HG02884 (cell line): ENCODE results near the gene SQOR.

ENCODE experiments used
- ATAC-seq: cut with Tn5 transposase; IDR thresholded peaks from one replicate; pipeline ENCODE4 v1.9.1; 2021; ENCODE audit warnings: mild to moderate bottlenecking, moderate library complexity; ENCODE audit not compliant: unreplicated experiment

SQOR gene

GRCh38 chr15:45634432-45635190, at the start of gene SQOR:
TSS of gene SQOR (plus strand) at chr15:45635029. CDS start at chr15:45658924, 23,895 bp downstream.
- peak; percentile 58 for ATAC-seq

- no peak for ATAC-seq
Observed at GRCh38 chr15:45585069-45585791, 49.6 kb upstream of the SQOR start.

- no peak for ATAC-seq
Observed at GRCh38 chr15:45586125-45586524, 48.7 kb upstream of the SQOR start.

- peak; percentile 4 for ATAC-seq
Observed at GRCh38 chr15:45586601-45587094, 48.2 kb upstream of the SQOR start.

- peak; percentile 71 for ATAC-seq
Observed at GRCh38 chr15:45587095-45587862, 47.5 kb upstream of the SQOR start, which contains the start of gene BLOC1S6. TSS of gene BLOC1S6 (plus strand) at chr15:45587379. CDS start at chr15:45587444, 65 bp downstream.

GRCh38 chr15:45587863-45588170, 47.0 kb upstream of the SQOR start:
- ATAC-seq, result no peak

- no peak for ATAC-seq
Observed at GRCh38 chr15:45588219-45588875, 46.5 kb upstream of the SQOR start.

- no peak for ATAC-seq
Observed at GRCh38 chr15:45589256-45589655, 45.6 kb upstream of the SQOR start.

GRCh38 chr15:45594319-45594718, 40.5 kb upstream of the SQOR start:
- no peak for ATAC-seq

- ATAC-seq, result no peak
Observed at GRCh38 chr15:45594835-45595530, 39.8 kb upstream of the SQOR start.

- ATAC-seq, result no peak
Observed at GRCh38 chr15:45603881-45604280, 30.9 kb upstream of the SQOR start.

GRCh38 chr15:45604326-45604725, 30.5 kb upstream of the SQOR start:
- ATAC-seq, result no peak

GRCh38 chr15:45606413-45606812, 28.4 kb upstream of the SQOR start:
- no peak for ATAC-seq

- no peak for ATAC-seq
Observed at GRCh38 chr15:45606841-45607240, 28.0 kb upstream of the SQOR start.

- ATAC-seq, result no peak
Observed at GRCh38 chr15:45611305-45611704, 23.5 kb upstream of the SQOR start.

- ATAC-seq, result no peak
Observed at GRCh38 chr15:45612790-45613415, 21.9 kb upstream of the SQOR start.

- ATAC-seq, result no peak
Observed at GRCh38 chr15:45616901-45617323, 17.9 kb upstream of the SQOR start.

- no peak for ATAC-seq
Observed at GRCh38 chr15:45618813-45619212, 16.0 kb upstream of the SQOR start.

GRCh38 chr15:45628136-45628535, 6.7 kb upstream of the SQOR start:
- no peak for ATAC-seq
